GM23248 (cell line): ENCODE results near the gene WDR6.

Experiments
- EZH2 ChIP-seq: fragments of 200-600 bp; sonication (generic); IDR thresholded peaks from 2 replicates; pipeline ENCODE4 v1.6.1; 2018; ENCODE audit warnings: antibody characterized with exemption, mild to moderate bottlenecking; ENCODE audit not compliant: insufficient read depth, poor library complexity, severe bottlenecking
- EZH2phosphoT487 ChIP-seq: fragments of 200-600 bp; sonication (generic); IDR thresholded peaks from 2 replicates; pipeline ENCODE4 v1.6.1; 2018; ENCODE audit warnings: antibody characterized with exemption, moderate library complexity, mild to moderate bottlenecking, low read depth; ENCODE audit not compliant: insufficient read depth

DNA sequence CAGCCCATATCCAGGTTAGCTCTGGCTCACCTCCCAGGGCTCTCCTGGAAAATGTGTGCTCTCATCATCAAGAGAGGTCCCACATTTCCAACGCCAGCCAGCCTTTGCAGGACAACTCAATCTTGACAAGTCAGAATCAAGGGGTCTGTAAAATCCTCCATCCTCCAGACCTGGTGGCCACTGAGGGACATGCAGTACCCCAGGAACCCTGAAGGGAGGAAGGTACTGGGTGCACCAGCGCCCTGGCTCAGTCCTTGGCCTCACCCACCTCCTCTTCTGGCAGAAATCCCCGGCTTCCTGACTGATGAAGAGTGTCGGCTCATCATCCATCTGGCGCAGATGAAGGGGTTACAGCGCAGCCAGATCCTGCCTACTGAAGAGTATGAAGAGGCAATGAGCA, 6.0 kb upstream of the WDR6 start:
- no peak for TF ChIP-seq EZH2
- no peak for TF ChIP-seq EZH2phosphoT487
